GM18502 (cell line): Measurements from ENCODE around the gene SPART.
A peak's percentile ranks its signal among the peaks of the same experiment; 100 is the strongest.

Experiments used
- ATAC-seq: cut with Tn5 transposase; IDR thresholded peaks from one replicate; pipeline ENCODE4 v1.9.1; 2021; ENCODE audit warnings: mild to moderate bottlenecking; ENCODE audit not compliant: unreplicated experiment, poor library complexity

Gene SPART

GRCh38 chr13:36346222-36347083, at the start of gene SPART:
Gene SPART, minus strand, starts transcription at chr13:36346394. Its CDS starts 10,564 bp downstream, at chr13:36335830.
- peak; percentile 95 for ATAC-seq

- ATAC-seq = peak; percentile 43
These were observed 49.1 kb upstream of the SPART start for GRCh38 chr13:36395280-36395679.

- ATAC-seq = no peak
These were observed 39.3 kb upstream of the SPART start for GRCh38 chr13:36385489-36385888.

- no peak for ATAC-seq
These were observed 35.8 kb upstream of the SPART start for GRCh38 chr13:36382030-36382429.

- ATAC-seq = no peak
These were observed 31.8 kb upstream of the SPART start for GRCh38 chr13:36377826-36378468.

GRCh38 chr13:36374063-36374462, 27.9 kb upstream of the SPART start:
- ATAC-seq = no peak

- no peak for ATAC-seq
These were observed 25.0 kb upstream of the SPART start for GRCh38 chr13:36371185-36371584.

GRCh38 chr13:36370108-36370429, 23.9 kb upstream of the SPART start:
- no peak for ATAC-seq

- no peak for ATAC-seq
These were observed 23.3 kb upstream of the SPART start for GRCh38 chr13:36369268-36370107.

- no peak for ATAC-seq
These were observed 19.8 kb upstream of the SPART start for GRCh38 chr13:36366031-36366430.

GRCh38 chr13:36363366-36363863, 17.2 kb upstream of the SPART start:
- no peak for ATAC-seq

- peak; percentile 69 for ATAC-seq
These were observed 16.7 kb upstream of the SPART start for GRCh38 chr13:36362914-36363313.

- ATAC-seq = no peak
These were observed 16.1 kb upstream of the SPART start for GRCh38 chr13:36362251-36362650.

GRCh38 chr13:36360903-36361302, 14.7 kb upstream of the SPART start:
- no peak for ATAC-seq

GRCh38 chr13:36359301-36359950, 13.2 kb upstream of the SPART start:
- no peak for ATAC-seq

GRCh38 chr13:36358175-36358718, 12.1 kb upstream of the SPART start:
- ATAC-seq = no peak

- ATAC-seq = no peak
These were observed 11.5 kb upstream of the SPART start for GRCh38 chr13:36357692-36358091.

- no peak for ATAC-seq
These were observed 11.0 kb upstream of the SPART start for GRCh38 chr13:36357231-36357630.

GRCh38 chr13:36356058-36356457, 9.9 kb upstream of the SPART start:
- ATAC-seq = no peak

- ATAC-seq = no peak
These were observed 9.4 kb upstream of the SPART start for GRCh38 chr13:36355632-36356031.
